GM12878 (cell line): ENCODE data around the gene CNOT8. TPM values are rescaled to one million over a fixed set of nuclear protein-coding genes. Genes with fewer than 3 reads are reported as not detected.

ENCODE experiments used
- ATAC-seq: fragments of 200-7000 bp; cut with Tn5 transposase; 3 replicates; pipeline ENCODE4 v1.9.1; 2020; ENCODE audit warnings: mild to moderate bottlenecking, moderate library complexity
- BruUV-seq: library from RNA; stranded (reverse); fragments of 400-500 nt; replicated peaks from 2 replicates; lab custom pipeline; 2021; lab: Mats Ljungman, UMichigan
- CTCF ChIA-PET: fragments of 300-600 bp; sonication (Branson Sonifier 250); formaldehyde crosslinking; extraction: SDS; loops from one replicate; lab custom pipeline; 2021; ENCODE audit warnings: inconsistent platforms; lab: Yijun Ruan, JAX
- POLR2A ChIA-PET: fragments of 350-600 bp; formaldehyde crosslinking; extraction: SDS; loops from one replicate; lab custom pipeline; 2021; ENCODE audit warnings: inconsistent platforms; lab: Charles Lee
- RAD21 ChIA-PET: fragments of 300-600 bp; sonication (Branson Sonifier 250); formaldehyde crosslinking; loops from one replicate; lab custom pipeline; 2023; ENCODE audit warnings: antibody characterized with exemption; ENCODE audit not compliant: unreplicated experiment; lab: Charles Lee
- SMC1A ChIA-PET: fragments of 300-600 bp; sonication (Branson Sonifier 250); formaldehyde crosslinking; loops from one replicate; lab custom pipeline; 2023; ENCODE audit not compliant: unreplicated experiment, uncharacterized antibody; lab: Charles Lee
- DNase-seq: peaks from one replicate; pipeline ENCODE4 v3.0.0-alpha.2; 2011; ENCODE audit warnings: low read depth, low spot score
- FAIRE-seq: peaks from 3 replicates; lab custom pipeline; 2011; peaks lifted over from hg19 to GRCh38; lab: Jason Lieb, UNC
- H2AFZ ChIP-seq: 2 replicates; pipeline ENCODE4 v1.6.0; 2011; ENCODE audit warnings: low read depth, low read length, control low read depth; ENCODE audit not compliant: control insufficient read depth
- H3K27ac ChIP-seq: 2 replicates; pipeline ENCODE4 v1.5.1; 2011; ENCODE audit warnings: control low read depth; ENCODE audit not compliant: control insufficient read depth, insufficient read depth
- H3K27me3 ChIP-seq, 2 experiments: replicated peaks in 1 of 2; 2 replicates each; pipeline versions ENCODE4 v1.6.0 to v1.6.1; 2011; ENCODE audit warnings: low read length in 1 of 2; ENCODE audit not compliant: control insufficient read depth in 2 of 2, insufficient read depth in 2 of 2
- H3K36me3 ChIP-seq, 2 experiments: 2 replicates each; pipeline ENCODE4 v1.5.1; 2011; ENCODE audit warnings: low read length in 1 of 2; ENCODE audit not compliant: control insufficient read depth in 2 of 2, insufficient read depth in 2 of 2
- H3K4me1 ChIP-seq: 2 replicates; pipeline ENCODE4 v1.6.1; 2011; ENCODE audit warnings: mild to moderate bottlenecking, low read length, moderate library complexity, mixed read lengths; ENCODE audit not compliant: control insufficient read depth, insufficient read depth
- H3K4me2 ChIP-seq: 2 replicates; pipeline ENCODE4 v1.6.0; 2011; ENCODE audit warnings: control low read depth; ENCODE audit not compliant: control insufficient read depth, insufficient read depth
- H3K4me3 ChIP-seq: fragments of 200-600 bp; sonication (generic); 2 replicates; pipeline ENCODE4 v1.5.1; 2016
- H3K79me2 ChIP-seq: 2 replicates; pipeline ENCODE4 v1.6.0; 2011; ENCODE audit warnings: low read length; ENCODE audit not compliant: control insufficient read depth, insufficient read depth
- H3K9ac ChIP-seq: 2 replicates; pipeline ENCODE4 v1.8.0; 2011; ENCODE audit warnings: low read length, control low read depth, mixed read lengths; ENCODE audit not compliant: control insufficient read depth, insufficient read depth
- H3K9me3 ChIP-seq: replicated peaks from 3 replicates; pipeline ENCODE4 v1.5.1; 2011; ENCODE audit warnings: mild to moderate bottlenecking, low read length; ENCODE audit not compliant: control insufficient read depth, insufficient read depth
- H4K20me1 ChIP-seq: 2 replicates; pipeline ENCODE4 v1.6.0; 2011; ENCODE audit not compliant: control insufficient read depth, insufficient read depth
- ELK1 ChIP-seq: IDR thresholded peaks from 2 replicates; pipeline ENCODE4 v1.6.1; 2012; ENCODE audit warnings: low read depth, low read length, improper control_type of control experiment
- SMC3 ChIP-seq: IDR thresholded peaks from 2 replicates; pipeline ENCODE4 v1.6.1; 2011; ENCODE audit warnings: low read length, improper control_type of control experiment, borderline replicate concordance
- WGBS: methylation state at CpG from one replicate; pipeline ENCODE4 v1.1.6; 2016; ENCODE audit warnings: low lambda C conversion rate; ENCODE audit not compliant: insufficient replicate concordance, insufficient coverage; ENCODE audit errors: missing lambda C conversion rate; 5-methylcytosine and 5-hydroxymethylcytosine counted together
- in situ Hi-C: fragments of 300-500 bp; cut with MboI; formaldehyde crosslinking; loops from 9 replicates; pipeline ENCODE4 v1.14.3; 2018; ENCODE audit warnings: mixed read lengths
- intact Hi-C: fragments of 100-400 bp; cut with micrococcal nuclease; formaldehyde crosslinking; loops from one replicate; pipeline ENCODE4 v1.14.2; 2022; ENCODE audit not compliant: unreplicated experiment
- polyA plus RNA-seq, 11 experiments: library from polyadenylated mRNA; depleted of rRNA in 4 of 11; unstranded in 6 of 11; stranded (reverse) in 5 of 11; fragments of >200 nt; fragmentation: Nextera tagmentation in 4 of 11; fragmentation: Illumina TruSeq in 1 of 11; extraction: Ambion mirVana in 4 of 11; extraction: Trizol in 1 of 11; gene quantifications; 1 replicate in 1 of 11; 2 replicates in 10 of 11; pipeline versions ENCODE4 v1.2.1 to v1.2.3, GENCODE V29; 2011 to 2016; ENCODE audit warnings: inconsistent platforms in 2 of 11, missing spikeins in 2 of 11, low read depth in 1 of 11
- total RNA-seq, 4 experiments: library from RNA; depleted of rRNA in 3 of 4; stranded (reverse); fragments of >200 nt in 3 of 4; fragmentation: Illumina TruSeq in 1 of 4; extraction: Trizol in 1 of 4; gene quantifications; 2 replicates each; pipeline versions ENCODE4 v1.2.1 to v1.2.3, GENCODE V29; 2013 to 2021
- TF ChIP-seq, protein P1 (sequence below): fragments of 450-650 bp; IDR thresholded peaks from 2 replicates; pipeline ENCODE4 v1.6.1; 2018; ENCODE audit warnings: mild to moderate bottlenecking, low read depth, moderate library complexity; ENCODE audit not compliant: partially characterized antibody

The CNOT8 gene
- total and polyA plus RNA-seq, 10 of the 15 experiments (the other 5 are each of a cell fraction or from before 2014, with no cell fraction given), result 13.2 to 57.1 (median 39.0) TPM

DNA sequence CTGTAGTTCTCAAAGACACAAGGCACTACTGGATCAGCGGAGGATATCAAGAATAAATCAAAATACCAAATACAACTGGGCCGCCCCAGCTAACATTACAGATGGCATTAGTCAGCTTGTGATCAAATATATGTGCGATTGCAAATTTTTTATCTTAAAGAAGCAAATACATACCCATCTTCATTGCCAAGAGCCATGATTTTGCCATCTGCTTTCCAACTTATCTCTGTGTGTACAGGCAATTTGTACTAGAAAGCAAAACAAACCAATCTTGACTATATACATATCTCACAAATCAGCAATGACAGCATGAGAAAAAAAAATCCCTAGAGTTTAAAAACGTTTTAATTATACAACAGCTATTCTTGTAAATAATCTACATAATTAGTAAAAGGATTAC lies 59.3 kb downstream of the CNOT8 start:
- H3K4me2 ChIP-seq, result no peak overlapping the region
- RAD21 ChIA-PET, result no interaction called here
- no peaks in the 10 kb centered on the region for H4K20me1 ChIP-seq
- no peaks in the 10 kb centered on the region for H3K4me1 ChIP-seq
- FAIRE-seq, result no peak
- no peak for TF ChIP-seq ELK1
- TF ChIP-seq, protein P1, sequence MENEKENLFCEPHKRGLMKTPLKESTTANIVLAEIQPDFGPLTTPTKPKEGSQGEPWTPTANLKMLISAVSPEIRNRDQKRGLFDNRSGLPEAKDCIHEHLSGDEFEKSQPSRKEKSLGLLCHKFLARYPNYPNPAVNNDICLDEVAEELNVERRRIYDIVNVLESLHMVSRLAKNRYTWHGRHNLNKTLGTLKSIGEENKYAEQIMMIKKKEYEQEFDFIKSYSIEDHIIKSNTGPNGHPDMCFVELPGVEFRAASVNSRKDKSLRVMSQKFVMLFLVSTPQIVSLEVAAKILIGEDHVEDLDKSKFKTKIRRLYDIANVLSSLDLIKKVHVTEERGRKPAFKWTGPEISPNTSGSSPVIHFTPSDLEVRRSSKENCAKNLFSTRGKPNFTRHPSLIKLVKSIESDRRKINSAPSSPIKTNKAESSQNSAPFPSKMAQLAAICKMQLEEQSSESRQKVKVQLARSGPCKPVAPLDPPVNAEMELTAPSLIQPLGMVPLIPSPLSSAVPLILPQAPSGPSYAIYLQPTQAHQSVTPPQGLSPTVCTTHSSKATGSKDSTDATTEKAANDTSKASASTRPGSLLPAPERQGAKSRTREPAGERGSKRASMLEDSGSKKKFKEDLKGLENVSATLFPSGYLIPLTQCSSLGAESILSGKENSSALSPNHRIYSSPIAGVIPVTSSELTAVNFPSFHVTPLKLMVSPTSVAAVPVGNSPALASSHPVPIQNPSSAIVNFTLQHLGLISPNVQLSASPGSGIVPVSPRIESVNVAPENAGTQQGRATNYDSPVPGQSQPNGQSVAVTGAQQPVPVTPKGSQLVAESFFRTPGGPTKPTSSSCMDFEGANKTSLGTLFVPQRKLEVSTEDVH, result no peak
- no peak for TF ChIP-seq SMC3
- TF ChIP-seq, all 136 proteins: peak for 0
- Histone ChIP-seq H3K27me3 (no peaks in the 10 kb centered on the region), H3K9me3 (no peaks in the 10 kb centered on the region), H3K36me3 (peaks cover under 1 to 10% of the 10 kb centered on the region in 2 experiments; a peak in 3 of 4 replicates), H3K27ac (no peak overlapping the region), H3K79me2 (no peaks in the 10 kb centered on the region), H3K4me3 (no peak overlapping the region), H2AFZ (no peak overlapping the region), H3K9ac (no peak overlapping the region)
- intact Hi-C loops (loop anchor here (10.0 kb wide), 1 partner anchor 263 kb away; no protein-coding TSS in a partner anchor), in situ Hi-C loops (no loop called here)
- ChIA-PET CTCF (interaction anchor here (1.2 to 1.9 kb wide), 4 partner anchors 11 to 267 kb away, joined by 3 to 4 read pairs (median 4); no protein-coding TSS in a partner anchor), SMC1A (no interaction called here), POLR2A (no interaction called here)
- ATAC-seq, result no peak
- DNase-seq, result no peak
- 71% methylated on average over 4 of the region's 4 CpGs for WGBS
- BruUV-seq, result no TSS peak
